C4-2B (cell line): ENCODE data around the gene NFYC.
A peak's percentile ranks its signal among the peaks of the same experiment; 100 is the strongest.

Source experiments
- H3K27ac ChIP-seq: fragments of 450-650 bp; 2 replicates; pipeline ENCODE4 v1.5.1; 2017
- CTCF ChIP-seq: fragments of 450-650 bp; conservative IDR thresholded peaks from 2 replicates; pipeline ENCODE4 v1.5.1; 2017; ENCODE audit warnings: mild to moderate bottlenecking
- ZFX ChIP-seq: fragments of 450-650 bp; IDR thresholded peaks from 2 replicates; pipeline ENCODE4 v1.6.1; 2017

NFYC gene

GRCh38 chr1:40766017-40766416 is 74.5 kb downstream of the NFYC start:
- no peak for TF ChIP-seq ZFX
- H3K27ac ChIP-seq, result no peak overlapping the region

DNA sequence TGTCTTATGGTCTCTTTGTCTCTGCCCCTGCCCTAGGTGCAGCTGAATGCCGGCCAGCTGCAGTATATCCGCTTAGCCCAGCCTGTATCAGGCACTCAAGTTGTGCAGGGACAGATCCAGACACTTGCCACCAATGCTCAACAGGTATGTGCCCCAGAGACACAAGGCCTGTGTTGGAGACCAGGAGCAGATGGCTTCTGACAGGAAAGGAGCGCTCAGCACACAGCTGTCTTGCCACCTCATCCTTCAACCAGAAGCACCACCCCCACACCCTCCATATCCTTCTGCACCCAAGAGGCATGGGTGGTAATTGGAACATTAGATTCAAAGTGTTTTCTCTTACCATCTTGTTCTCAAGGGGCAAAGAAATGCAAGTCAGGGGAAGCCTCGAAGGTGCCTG is 75.1 kb downstream of the NFYC start:
- TF ChIP-seq CTCF (no peak), ZFX (no peak)
- H3K27ac ChIP-seq, result no peak overlapping the region

DNA sequence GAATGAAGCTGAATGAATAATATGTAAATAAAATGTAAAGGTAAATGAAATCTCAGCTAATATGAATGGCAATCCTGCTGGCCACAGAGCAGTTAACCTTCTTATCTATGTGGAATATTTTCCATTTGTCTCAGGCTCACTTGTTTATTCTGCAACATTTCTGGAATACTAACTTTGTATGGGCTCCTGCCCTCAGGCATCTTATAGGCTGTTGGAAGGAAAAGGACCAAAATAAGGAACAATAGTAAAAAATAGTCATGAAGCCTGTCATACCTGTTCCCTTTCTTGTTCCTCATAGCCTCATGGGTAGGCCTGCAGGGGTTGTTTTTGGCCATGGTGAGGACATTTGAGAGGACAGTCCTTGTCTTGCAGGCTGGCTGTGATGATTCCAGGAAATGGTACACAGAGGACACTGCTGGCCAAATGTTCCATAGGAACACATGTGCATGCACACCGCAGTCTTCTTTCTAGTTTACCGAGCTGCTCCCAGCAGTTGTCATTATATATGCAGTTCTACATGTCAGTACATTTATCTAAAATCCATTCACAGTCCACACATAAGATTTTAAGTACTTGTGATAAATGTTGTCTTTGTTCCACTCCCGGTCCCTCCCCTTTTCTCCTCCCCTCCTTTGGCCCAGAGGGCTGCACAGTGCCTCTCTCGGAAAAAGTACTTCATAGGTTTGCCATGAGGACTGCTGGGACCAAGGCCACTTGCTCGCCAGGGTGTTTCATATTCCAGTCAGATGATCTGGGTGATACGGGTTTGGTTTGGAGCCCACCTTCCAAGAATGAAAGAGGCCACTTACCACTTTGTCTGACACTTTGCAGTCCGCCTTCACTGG is 76.9 kb downstream of the NFYC start:
- TF ChIP-seq ZFX, result no peak
- TF ChIP-seq CTCF, result no peak
- no peak overlapping the region for H3K27ac ChIP-seq

DNA sequence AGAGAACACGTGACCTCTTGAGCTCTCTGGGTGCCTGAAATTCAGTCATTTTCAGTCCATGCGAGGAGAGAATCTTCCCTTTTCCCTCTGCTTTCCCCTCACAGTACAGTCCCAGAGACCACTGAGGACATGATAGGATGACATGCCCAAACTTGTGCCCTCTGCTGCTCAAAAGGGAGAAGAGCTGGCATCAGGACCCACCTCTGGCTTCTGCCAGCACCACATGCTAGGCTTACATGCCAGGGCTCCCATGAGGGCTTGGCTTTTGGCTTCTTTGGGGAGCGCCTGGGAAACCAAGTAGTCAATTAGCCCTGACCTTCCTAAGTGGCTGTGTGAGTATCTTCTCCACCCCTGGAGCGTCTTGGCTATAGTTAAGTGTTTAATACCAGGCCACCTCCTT is 78.3 kb downstream of the NFYC start:
- no peak overlapping the region for H3K27ac ChIP-seq
- peak; percentile 24 for TF ChIP-seq CTCF
- TF ChIP-seq ZFX, result no peak

DNA sequence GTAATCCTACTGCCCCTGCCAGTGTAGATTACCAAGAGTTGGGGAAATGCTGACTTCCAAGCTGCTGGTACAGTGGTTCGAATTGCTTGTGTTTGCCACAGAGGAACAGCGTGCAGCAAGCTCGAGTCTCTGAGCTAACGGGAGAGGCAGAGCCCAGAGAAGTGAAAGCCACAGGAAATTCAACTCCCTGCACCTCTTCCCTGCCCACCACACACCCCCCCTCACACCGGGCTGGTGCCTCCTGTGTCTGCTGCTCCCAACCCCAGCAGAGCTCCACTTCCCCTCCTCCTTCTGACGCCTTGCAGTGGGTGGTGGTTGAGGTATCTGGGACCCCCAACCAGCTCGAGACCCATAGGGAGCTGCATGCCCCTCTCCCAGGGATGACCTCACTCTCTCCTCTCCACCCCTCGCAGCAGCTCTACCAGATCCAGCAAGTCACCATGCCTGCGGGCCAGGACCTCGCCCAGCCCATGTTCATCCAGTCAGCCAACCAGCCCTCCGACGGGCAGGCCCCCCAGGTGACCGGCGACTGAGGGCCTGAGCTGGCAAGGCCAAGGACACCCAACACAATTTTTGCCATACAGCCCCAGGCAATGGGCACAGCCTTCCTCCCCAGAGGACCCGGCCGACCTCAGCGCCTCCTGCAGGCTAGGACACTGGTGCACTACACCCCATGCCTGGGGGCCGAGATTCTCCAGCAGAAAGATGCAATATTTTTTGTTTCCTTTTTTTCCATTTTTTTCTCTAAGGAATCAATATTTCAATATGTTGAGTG is 79.0 kb downstream of the NFYC start:
- H3K27ac ChIP-seq, result no peak overlapping the region
- TF ChIP-seq ZFX (no peak), CTCF (no peak; the same call in 1 of the 2 replicates)

- TF ChIP-seq ZFX (no peak), CTCF (no peak)
- no peak overlapping the region for H3K27ac ChIP-seq
Measured at GRCh38 chr1:40772146-40772955, 80.8 kb downstream of the NFYC start.

DNA sequence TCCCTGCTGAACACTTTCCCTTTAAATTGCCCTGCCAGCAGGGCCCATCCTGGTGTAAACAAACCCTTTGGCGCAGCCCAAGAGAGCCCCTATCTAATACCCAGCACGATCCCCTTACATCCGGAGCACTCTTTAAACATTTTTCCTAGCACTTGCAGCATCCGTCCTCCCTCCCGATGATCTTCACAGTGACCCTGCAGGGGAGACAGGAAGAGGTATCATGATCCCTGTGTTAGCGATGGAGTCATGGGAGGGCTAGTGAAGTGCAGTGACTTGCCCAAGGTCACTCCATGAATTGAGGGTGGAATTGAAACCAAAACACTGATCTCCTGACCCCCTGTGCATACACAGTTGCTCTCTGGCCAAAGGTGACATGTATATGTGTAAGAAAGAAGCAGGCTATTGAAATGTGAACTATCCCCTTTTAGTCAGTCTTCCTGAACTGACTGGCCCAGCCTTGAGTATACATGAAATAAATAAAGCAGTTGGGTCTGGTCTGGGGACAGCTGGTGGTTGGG is 82.3 kb downstream of the NFYC start:
- TF ChIP-seq CTCF, result no peak
- no peak for TF ChIP-seq ZFX
- H3K27ac ChIP-seq, result no peak overlapping the region
